RWPE1 (cell line): Measurements from ENCODE around the gene BRCA1.
A peak's percentile ranks its signal among the peaks of the same experiment; 100 is the strongest.
"Not testable (repeated sequence)": the region's sequence is repeated elsewhere in the genome, so short reads cannot be mapped to it uniquely, and the experiment has no call there.

Experiments
- CTCF ChIA-PET: fragments of 350-600 bp; sonication (Branson Sonifier 250); formaldehyde crosslinking; extraction: SDS; loops from one replicate; lab custom pipeline; 2021; lab: Yijun Ruan, JAX
- POLR2A ChIA-PET: fragments of 400-600 bp; formaldehyde crosslinking; extraction: SDS; loops from one replicate; lab custom pipeline; 2020; ENCODE audit warnings: antibody characterized with exemption; ENCODE audit not compliant: low non-redundant PET; lab: Yijun Ruan, JAX
- DNase-seq: peaks from one replicate; pipeline ENCODE4 v3.0.0; 2012; ENCODE audit warnings: low spot score
- H3K27ac ChIP-seq: fragments of 450-650 bp; 2 replicates; pipeline ENCODE4 v1.5.1; 2017
- CTCF ChIP-seq: fragments of 450-650 bp; conservative IDR thresholded peaks from 2 replicates; pipeline ENCODE4 v1.5.1; 2017; ENCODE audit warnings: low read depth, mild to moderate bottlenecking

Gene BRCA1

GRCh38 chr17:43125133-43125966 lies at the start of gene BRCA1:
Gene BRCA1, minus strand, starts transcription at chr17:43125364. Its CDS starts 1,268 bp downstream, at chr17:43124096.
- CTCF ChIA-PET: interaction anchor here (0.7 kb wide), 1 partner anchor 946 kb away, joined by 3 read pairs; no protein-coding TSS in a partner anchor
- H3K27ac ChIP-seq: peak within 1 kb of the TSS; percentile 99
- peak; percentile 99 for DNase-seq
- no peak for TF ChIP-seq CTCF
- POLR2A ChIA-PET: interaction anchor here (0.5 kb wide), 1 partner anchor 46 kb away, joined by 4 read pairs; the partner anchor contains the start of gene NBR1

GRCh38 chr17:43171586-43172487 lies 46.7 kb upstream of the BRCA1 start:
- CTCF ChIA-PET: no interaction called here
- TF ChIP-seq CTCF: no peak; the same call in 1 of the 2 replicates
- peak; percentile 84 for DNase-seq
- H3K27ac ChIP-seq: peak overlapping the region; percentile 96
- POLR2A ChIA-PET: interaction anchor here (0.7 kb wide), 1 partner anchor 46 kb away, joined by 4 read pairs; no protein-coding TSS in a partner anchor

GRCh38 chr17:43170766-43171585 lies 45.8 kb upstream of the BRCA1 start, which contains the start of gene NBR1:
Gene NBR1, plus strand, starts transcription at chr17:43171214. Its CDS starts 4,586 bp downstream, at chr17:43175800.
- TF ChIP-seq CTCF: no peak
- peak within 1 kb of the TSS; percentile 96 for H3K27ac ChIP-seq
- POLR2A ChIA-PET: interaction anchor here (0.7 kb wide), 1 partner anchor 45 kb away, joined by 4 read pairs; no protein-coding TSS in a partner anchor
- CTCF ChIA-PET: no interaction called here
- DNase-seq: peak; percentile 99

GRCh38 chr17:43170140-43170765 lies 45.1 kb upstream of the BRCA1 start:
- POLR2A ChIA-PET: interaction anchor here (0.6 kb wide), 1 partner anchor 20 kb away, joined by 4 read pairs; no protein-coding TSS in a partner anchor
- CTCF ChIA-PET: interaction anchor here (0.6 kb wide), 1 partner anchor 114 kb away, joined by 3 read pairs; no protein-coding TSS in a partner anchor
- DNase-seq: peak; percentile 98
- TF ChIP-seq CTCF: no peak
- H3K27ac ChIP-seq: peak overlapping the region; percentile 96

- DNase-seq: peak; percentile 32
- no peak for TF ChIP-seq CTCF
- peak overlapping the region; percentile 96 for H3K27ac ChIP-seq
- ChIA-PET CTCF (interaction anchor here (0.6 kb wide), 1 partner anchor 113 kb away, joined by 3 read pairs; no protein-coding TSS in a partner anchor), POLR2A (interaction anchor here (0.6 kb wide), 1 partner anchor 19 kb away, joined by 4 read pairs; no protein-coding TSS in a partner anchor)
Observed at GRCh38 chr17:43169561-43170139, 44.5 kb upstream of the BRCA1 start.

- DNase-seq, POLR2A ChIA-PET, H3K27ac ChIP-seq, CTCF ChIA-PET: not testable (repeated sequence)
Observed at GRCh38 chr17:43165971-43166370, 40.8 kb upstream of the BRCA1 start.

- DNase-seq, POLR2A ChIA-PET, H3K27ac ChIP-seq, CTCF ChIA-PET: not testable (repeated sequence)
Observed at GRCh38 chr17:43159957-43160356, 34.8 kb upstream of the BRCA1 start.

- POLR2A ChIA-PET, DNase-seq, CTCF ChIA-PET: not testable (repeated sequence)
- peak overlapping the region; percentile 32 for H3K27ac ChIP-seq
Observed at GRCh38 chr17:43159232-43159631, 34.1 kb upstream of the BRCA1 start.
